ENCODE data around the gene MEST.

DNA sequence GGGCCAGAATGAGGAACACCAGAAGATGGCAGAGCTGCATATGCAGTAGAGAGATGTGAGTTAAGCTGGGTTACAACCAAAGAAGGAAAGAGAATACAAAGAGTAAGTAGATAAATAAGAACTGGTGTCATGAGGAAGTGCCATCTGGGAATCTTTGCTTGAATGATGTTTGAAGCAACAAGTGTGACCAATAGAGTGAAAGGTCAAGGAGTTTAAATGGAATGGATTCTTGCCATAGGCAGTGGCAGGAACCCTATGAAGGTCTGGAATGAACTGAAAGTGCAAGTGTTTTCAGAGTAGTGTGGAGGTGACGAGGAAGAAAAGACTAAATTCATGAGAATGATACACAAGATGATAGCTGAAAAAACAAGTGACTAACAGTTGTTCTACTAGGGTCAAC, 21.6 kb downstream of the MEST start:
- TF ChIP-seq CTCF (optimal IDR thresholded peaks at IDR 0.05 in 1 of 3, IDR thresholded peaks at IDR 0.05 in 1 of 3, conservative IDR thresholded peaks at IDR 0.05 in 1 of 3; ENCODE audit: extremely low read depth in 1 of 3, insufficient read depth in 2 of 3, low read length in 3 of 3) (no peak), EZH2 (IDR thresholded peaks at IDR 0.05; ENCODE audit: low read length) (no peak)
